ENCODE measurements around the gene HDAC11.

HDAC11 gene

DNA sequence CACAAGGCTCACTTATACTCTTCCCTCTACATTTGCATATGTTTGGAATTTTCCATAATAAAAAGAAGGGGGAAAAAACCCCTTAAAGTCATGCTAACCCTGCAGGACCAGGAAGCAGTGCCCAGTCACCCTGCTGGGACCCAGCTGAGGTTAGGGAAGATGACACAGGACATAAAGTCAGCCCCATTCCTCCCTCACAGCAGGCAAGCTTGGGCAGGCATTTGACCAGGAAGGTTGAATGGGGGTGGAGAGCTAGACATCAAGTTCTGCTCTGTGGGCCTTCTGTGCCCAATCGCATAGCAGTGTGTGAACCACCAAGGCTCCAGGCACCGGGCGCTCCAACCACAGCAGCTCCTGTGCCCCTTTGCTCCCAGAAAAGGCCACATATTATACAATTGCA, 7.1 kb upstream of the HDAC11 start:
- TF ChIP-seq CTCF (conservative IDR thresholded peaks at IDR 0.05) (no peak), ZFX (IDR thresholded peaks at IDR 0.05) (no peak)
- no peak overlapping the region for H3K27ac ChIP-seq

DNA sequence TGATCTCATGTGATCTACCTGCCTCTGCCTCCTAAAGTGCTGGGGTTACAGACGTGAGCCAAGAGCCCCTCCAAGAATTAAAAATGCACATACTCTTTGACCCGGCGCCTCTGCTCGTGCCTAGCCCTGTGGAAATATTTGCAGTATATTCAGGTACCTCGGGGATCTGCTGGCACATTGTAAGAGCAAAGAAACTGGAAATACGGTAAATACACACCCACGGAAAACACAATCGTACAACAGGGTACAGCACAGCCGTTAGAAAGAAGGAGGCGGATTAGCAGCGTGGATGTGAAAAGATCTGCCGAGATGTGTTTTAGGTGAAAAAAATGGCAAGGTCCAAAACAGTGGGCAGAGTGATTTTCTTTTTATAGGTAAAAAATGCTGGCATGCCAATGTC, 6.1 kb upstream of the HDAC11 start:
- TF ChIP-seq ZFX (IDR thresholded peaks at IDR 0.05) (no peak), CTCF (conservative IDR thresholded peaks at IDR 0.05) (no peak)
- H3K27ac ChIP-seq = no peak overlapping the region

- TF ChIP-seq CTCF (conservative IDR thresholded peaks at IDR 0.05) = no peak
- no peak for TF ChIP-seq ZFX (IDR thresholded peaks at IDR 0.05)
These were observed 5.3 kb upstream of the HDAC11 start for GRCh38 chr3:13474776-13475303.

DNA sequence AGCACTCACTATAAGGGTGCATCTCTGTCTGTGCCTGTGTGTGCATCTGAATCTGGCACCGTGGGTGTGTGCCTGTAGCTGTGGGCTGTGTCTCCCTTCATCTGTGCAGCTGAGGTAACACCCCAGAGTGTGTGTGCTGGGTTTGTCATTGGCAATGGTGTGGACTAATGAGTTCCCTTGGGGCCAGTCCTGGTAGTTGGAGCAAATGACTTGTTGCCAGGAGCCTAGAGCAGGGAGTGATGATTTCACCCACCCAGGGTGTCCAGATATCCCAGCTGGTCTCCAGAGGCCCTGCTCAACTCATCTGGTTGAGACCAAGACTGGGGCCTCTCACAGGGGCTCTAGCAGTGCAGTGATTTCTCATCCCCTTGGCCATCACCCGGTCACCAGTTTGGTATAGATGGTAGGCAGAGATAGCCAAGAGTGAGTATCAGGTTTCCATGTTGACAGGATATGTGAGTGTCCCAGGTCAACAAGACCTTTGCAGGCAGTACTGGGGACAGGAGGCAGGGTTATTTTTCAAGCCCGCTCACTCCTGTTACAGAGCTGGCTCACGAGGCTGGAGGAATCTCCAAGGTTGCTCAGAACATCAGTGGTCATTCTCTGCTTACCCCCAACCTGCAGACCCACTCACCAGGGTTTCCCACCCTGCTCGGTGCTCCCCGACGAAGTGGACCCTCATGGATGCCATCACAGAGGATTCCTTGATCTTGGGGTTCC, 4.1 kb upstream of the HDAC11 start:
- no peak for TF ChIP-seq CTCF (conservative IDR thresholded peaks at IDR 0.05)
- TF ChIP-seq ZFX (IDR thresholded peaks at IDR 0.05) = no peak
- peak overlapping the region; percentile 67 for H3K27ac ChIP-seq

More at GRCh38 chr3:13474776-13475303, 5.3 kb upstream of the HDAC11 start:
- H3K27ac ChIP-seq = peak overlapping the region; percentile 67; the same call in 1 of the 2 replicates

DNA sequence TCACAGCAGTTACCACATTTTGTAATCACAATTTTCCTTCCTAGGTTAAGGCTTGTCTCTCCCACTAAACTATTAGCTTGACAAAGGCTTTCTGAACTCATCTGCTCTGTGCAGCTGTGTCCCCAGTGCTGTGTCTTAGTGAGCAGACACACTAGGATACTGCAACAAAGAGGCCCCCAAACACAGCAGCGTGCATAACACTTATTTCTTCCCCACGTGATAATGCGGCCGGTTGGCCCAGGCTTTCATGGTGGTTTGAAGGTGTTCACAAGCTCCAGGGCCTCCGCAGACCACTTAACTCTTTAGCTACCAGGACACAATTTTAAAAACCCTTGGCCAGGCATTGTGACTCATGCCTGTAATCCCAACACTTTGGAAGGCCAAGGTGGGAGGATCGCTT, 2.2 kb upstream of the HDAC11 start:
- TF ChIP-seq ZFX (IDR thresholded peaks at IDR 0.05) = no peak
- TF ChIP-seq CTCF (conservative IDR thresholded peaks at IDR 0.05) = no peak
- H3K27ac ChIP-seq = no peak overlapping the region

DNA sequence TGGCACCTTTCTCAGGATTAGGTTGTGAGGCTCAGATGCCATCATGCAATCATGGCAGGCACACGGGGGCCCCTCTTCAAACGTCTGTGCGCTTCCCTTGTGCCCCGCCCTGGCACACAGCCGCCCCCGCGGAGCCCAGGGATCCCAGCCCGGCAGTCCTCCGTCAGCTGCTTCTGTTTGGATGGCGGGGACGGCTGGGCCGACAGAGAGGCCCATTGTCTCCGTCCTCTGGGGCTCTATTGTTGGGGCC, 849 bp upstream of the HDAC11 start:
- TF ChIP-seq ZFX (IDR thresholded peaks at IDR 0.05) (no peak), CTCF (conservative IDR thresholded peaks at IDR 0.05) (no peak)

DNA sequence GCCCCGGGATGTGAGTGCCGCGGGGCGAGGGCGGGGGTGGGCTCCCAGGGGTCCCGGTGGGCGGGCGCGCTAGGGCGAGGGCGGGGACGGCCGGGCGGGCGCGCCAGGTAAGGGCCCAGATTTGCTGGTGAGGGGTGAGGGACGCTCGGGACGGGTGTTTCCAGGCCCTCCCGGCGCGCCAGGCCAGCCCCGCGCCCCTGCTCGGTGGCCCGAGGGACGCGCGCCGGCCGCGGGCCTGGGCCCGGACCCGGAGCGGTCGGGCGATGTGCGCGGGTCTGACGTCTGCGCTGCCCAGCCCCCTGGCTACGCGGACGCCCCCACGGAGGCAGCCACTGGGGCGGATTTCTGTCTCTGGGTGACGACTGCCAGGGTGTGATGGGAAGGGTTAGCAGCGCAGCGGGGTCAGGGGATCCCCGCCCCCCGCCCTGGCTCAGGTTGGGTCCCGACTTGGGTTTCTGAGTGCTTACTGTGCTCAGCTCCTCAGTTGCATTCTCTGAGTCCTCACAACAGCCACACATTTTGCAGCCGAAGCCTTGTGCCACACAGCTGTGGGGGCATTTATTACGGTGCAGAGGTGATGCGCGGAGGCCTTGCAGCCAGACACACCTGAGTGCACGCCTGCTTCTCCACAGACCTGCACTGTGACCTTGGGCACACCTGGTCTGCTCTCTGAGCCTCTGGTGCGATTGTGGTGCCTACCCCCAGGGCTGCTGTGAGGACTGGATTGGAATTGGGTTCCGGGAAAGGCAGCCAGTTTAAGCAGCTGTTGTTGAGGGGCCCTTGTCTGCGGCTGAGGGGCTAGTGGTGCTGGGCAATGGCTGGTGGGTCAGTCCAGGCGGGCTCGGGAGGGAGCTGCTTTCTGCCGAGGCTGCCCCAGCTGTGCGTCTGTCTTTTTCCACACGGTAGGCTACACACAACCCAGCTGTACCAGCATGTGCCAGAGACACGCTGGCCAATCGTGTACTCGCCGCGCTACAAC, 523 bp downstream of the HDAC11 start:
- TF ChIP-seq CTCF (conservative IDR thresholded peaks at IDR 0.05) = no peak
- TF ChIP-seq ZFX (IDR thresholded peaks at IDR 0.05) = no peak; the same call in 1 of the 2 replicates
- peak overlapping the region; percentile 83 for H3K27ac ChIP-seq

More for the DNA sequence above, 849 bp upstream of the HDAC11 start:
- H3K27ac ChIP-seq = peak overlapping the region; percentile 83
